ENCODE results near the gene MTHFD1.
A peak's percentile ranks its signal among the peaks of the same experiment; 100 is the strongest.

The MTHFD1 gene

DNA sequence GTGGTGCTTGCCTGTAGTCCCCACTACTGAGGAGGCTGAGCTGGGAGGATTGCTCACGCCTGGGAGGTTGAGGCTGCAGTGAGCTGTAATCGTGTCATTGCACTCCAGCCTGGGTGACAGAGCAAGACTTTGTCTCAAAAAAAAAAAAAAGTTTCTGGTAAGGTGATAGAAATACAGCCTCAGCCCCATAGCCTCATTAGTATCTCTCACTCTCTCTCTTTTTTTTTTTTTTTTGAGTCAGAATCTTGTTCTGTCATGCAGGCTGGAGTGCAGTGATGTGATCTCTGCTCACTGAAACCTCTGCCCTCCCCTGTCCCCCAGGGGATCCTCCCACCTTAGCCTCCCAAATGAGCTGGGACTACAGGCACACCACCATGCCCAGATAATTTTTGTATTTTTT is 19.2 kb downstream of the MTHFD1 start:
- DNase-seq: no peak

- DNase-seq: no peak
Measured at GRCh38 chr14:64409126-64409920, 21.2 kb downstream of the MTHFD1 start.

- DNase-seq: no peak
Measured at GRCh38 chr14:64410084-64410774, 22.1 kb downstream of the MTHFD1 start.

DNA sequence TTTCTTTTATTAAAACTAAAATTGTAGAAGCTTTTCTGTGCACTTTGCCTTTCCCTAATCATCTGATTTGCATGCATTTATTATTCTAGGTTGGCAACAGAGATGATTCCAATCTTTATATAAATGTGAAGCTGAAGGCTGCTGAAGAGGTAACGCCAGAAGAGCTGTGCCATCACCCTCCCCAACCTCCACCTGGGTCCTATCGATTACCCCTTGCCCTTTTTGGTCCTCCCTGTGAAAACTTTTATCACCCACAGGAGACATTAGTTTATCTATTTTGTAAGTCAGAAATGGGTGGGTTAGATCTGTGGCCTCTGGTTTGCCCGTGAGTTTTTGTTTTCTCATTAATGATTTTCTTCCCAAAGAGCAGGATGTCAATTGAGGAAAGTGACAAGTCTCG is 22.8 kb downstream of the MTHFD1 start:
- no peak for DNase-seq

DNA sequence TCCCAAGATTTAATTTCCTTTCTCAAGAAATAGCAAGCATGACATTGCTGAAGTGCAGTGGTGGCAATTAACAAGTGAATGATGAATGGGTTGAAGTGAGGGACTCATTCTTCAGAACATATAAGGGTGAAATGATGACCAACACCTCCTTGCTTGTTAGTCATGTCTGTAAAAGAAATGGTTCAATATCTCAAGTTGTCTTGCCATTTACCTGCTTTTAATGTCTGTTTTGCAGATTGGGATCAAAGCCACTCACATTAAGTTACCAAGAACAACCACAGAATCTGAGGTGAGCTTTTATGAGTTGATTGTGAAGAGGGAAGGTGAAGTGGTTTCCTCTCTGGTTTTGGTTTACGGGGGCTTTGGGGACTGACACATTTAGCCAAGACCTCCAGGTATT is 24.1 kb downstream of the MTHFD1 start:
- DNase-seq: no peak

- DNase-seq: no peak
Measured at GRCh38 chr14:64416348-64416932, 28.3 kb downstream of the MTHFD1 start.

- no peak for DNase-seq
Measured at GRCh38 chr14:64417055-64417770, 29.1 kb downstream of the MTHFD1 start.

DNA sequence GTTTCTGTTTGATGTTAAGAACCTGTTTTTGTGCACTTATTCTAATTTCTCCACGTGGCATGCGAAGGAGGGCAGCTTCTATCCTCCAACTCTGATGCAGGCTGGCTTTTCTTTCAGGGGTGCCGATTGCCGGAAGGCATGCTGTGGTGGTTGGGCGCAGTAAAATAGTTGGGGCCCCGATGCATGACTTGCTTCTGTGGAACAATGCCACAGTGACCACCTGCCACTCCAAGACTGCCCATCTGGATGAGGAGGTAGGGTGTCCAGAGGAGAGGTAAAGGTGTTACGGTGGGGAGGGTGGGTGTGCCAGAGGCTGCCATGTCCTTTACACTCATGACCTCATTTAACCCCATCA is 29.6 kb downstream of the MTHFD1 start:
- DNase-seq: no peak

DNA sequence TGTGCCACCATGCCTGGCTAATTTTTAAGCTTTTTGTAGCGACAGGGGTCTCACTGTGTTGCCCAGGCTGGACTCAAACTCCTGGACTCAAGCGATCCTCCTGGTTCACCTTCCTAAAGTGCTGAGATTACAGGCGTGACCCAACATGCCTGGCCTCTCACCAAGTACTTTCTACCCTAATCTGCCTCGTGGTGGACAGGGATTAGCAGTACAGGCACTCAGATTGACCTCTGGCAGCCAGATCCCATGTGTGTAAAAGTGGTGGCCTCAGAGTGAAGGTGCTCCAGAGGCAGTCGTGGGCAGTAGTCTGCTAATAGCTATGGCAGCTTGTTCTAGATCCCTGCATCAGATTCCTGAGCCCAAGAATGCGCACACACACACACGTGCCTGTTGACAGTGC is 30.9 kb downstream of the MTHFD1 start:
- DNase-seq: no peak

DNA sequence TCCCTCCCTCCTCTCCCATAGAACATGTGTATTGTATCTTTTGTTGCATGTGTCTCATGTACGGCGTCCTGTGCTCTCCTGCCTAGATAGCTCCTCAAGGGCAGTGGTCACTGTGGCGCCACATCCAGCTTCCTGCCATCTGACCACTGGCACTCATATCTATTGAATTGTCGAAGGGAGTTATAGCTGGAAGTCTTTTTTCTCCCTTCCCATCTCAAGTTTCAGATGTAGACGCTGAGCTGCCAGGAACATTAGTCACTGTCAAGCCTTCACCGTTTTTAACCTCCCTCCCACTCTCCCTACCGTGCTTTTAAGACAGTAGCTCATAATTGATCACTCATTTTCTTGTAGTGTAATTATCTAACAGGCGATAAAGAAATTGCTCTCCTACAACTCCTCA is 33.0 kb downstream of the MTHFD1 start:
- no peak for DNase-seq

- DNase-seq: no peak
Measured at GRCh38 chr14:64422005-64422404, 33.9 kb downstream of the MTHFD1 start.

DNA sequence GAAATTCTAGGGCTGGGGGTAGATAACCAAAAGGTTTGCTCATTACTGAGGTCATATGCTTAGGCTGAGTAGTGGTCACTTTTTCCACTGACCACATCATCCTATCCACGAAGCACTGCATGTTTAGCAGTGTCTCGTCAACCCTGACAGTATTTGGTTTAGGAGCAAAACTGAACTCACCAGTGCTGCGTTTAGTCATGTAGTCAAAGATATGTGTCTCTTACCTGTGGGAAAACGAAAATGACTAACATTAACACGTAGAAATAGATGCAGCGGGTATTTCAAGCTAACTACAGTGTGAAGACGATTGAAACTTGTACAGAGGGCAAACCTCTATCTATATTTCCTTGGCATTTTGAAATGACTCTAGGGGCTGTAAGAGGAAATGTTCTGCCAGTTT is 34.6 kb downstream of the MTHFD1 start:
- no peak for DNase-seq

GRCh38 chr14:64423987-64424386 is 35.8 kb downstream of the MTHFD1 start:
- DNase-seq: no peak

- DNase-seq: no peak
Measured at GRCh38 chr14:64434528-64434927, 46.4 kb downstream of the MTHFD1 start.

- no peak for DNase-seq
Measured at GRCh38 chr14:64438181-64438841, 50.2 kb downstream of the MTHFD1 start.

- no peak for DNase-seq
Measured at GRCh38 chr14:64439141-64439540, 51.0 kb downstream of the MTHFD1 start.

DNA sequence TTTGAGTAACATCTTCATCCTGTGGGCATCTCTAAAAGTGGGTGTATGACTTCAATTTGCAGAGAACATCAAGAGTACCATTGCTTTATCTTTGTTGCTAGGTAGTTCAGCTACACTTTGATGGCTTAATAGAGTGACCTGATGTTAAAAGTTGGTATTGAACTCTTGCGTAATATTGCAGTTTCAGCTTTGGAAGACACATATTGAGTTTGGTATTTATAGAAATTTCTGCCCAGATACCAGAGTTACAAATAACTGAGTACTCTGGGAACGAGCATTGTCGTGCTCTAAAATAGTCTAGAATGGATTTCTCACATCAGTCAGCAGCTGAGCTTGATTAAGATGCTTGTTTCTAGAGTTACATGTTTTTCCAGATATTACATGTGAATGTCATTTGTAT is 52.3 kb downstream of the MTHFD1 start:
- DNase-seq: no peak

DNA sequence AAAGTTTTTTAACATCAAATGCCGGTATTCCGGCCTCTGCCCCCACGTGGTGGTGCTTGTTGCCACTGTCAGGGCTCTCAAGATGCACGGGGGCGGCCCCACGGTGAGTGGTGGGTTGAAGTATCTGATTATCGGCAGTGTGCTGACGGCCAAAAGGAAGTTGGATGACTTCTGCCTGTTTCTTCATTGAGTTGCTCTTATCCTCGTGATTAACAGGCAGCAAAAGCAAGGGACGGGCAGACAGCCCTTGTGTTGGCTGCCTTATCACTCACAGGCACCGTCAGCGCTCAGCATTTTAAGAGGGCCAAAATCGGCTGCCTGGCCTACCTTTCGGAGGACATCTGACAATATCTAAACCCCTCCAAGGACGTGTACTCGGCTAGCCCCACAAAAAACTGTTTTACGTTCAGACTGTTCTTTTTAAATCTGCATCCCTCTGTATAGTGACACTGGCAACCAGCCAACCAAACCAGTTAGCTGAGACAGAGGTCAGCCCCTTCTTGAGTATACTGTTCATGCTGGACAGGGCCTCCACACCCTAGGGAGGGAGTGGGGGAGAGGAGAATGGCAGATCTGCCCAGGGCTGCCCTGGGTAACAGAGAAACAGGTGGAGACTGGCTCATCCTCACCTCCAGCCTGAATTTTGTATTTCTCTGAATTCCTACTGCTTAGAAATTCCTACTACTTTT is 54.3 kb downstream of the MTHFD1 start:
- no peak for DNase-seq

- DNase-seq: no peak
Measured at GRCh38 chr14:64444140-64444539, 56.0 kb downstream of the MTHFD1 start.

GRCh38 chr14:64444984-64445845 is 57.1 kb downstream of the MTHFD1 start:
- DNase-seq: peak; percentile 59

DNA sequence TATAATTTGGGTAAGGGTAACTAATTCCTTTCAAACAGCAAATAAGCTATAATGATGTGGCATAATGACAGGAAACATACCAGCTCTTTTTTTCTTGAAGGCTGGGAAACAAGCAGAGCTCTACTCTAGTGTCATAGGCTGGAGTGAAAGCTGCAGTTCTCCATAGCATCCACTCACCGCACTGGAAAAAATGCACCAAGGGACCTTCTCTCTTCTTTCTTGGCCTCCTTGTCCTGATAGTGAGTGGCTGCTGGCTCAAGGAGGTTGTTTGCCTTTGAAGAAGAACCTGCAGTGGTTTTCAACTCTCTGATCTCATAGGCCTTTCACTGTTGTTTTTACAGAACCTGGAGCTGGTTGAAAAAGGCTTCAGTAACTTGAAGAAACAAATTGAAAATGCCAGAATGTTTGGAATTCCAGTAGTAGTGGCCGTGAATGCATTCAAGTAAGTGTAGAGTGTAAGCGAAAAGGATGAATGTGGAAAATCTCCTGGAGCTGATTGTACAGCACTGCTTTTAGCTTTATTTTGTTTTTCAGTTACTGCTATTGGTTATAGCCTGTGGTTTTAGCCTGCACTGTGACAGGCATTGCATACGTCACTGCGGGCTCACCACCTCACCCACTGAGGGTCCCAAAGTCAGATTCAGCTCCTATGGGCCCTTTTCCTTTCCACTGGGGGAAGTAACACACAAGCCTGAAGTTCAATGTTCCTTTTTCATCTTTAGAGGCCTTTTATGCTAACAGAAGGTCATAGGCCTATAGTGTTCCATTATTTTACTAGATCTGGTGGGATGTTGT is 59.9 kb downstream of the MTHFD1 start:
- DNase-seq: no peak
